Inflammatory macrophage treated with lipopolysaccharide for 4 hours (primary cell): Measurements from ENCODE around the gene SACM1L.
"Not testable (repeated sequence)": the region's sequence is repeated elsewhere in the genome, so short reads cannot be mapped to it uniquely, and the experiment has no call there.

Source experiments
- DNase-seq: peaks from one replicate; pipeline ENCODE4 v3.0.0-alpha.2; 2020

SACM1L gene

DNA sequence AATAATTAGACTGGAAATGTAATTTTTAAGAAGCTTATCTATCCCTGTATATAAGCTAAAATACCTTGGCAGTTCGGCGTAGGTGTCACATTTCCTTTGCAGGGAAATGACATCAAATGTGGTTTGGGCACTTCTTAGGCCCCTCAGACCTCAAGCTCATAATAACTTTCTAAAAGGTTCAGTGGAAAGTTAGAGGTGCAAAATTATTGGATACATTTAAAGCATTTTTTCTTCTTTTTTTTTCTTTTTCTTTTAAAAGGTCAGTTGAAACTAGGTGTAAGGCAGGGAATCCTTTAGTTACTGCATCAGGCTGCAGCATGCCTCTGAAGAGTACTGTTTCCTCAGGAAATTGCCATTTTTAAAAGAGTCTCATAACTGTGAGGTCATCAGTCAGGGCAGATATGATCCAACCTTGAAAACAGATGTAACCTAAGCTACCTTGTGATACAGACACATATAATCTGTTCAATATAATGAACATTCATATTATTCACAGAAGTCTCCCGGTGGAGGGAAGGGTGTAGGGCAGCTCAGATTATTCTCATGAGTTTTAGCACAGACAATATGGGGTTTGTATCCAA is 4.8 kb downstream of the SACM1L start:
- no peak for DNase-seq

DNA sequence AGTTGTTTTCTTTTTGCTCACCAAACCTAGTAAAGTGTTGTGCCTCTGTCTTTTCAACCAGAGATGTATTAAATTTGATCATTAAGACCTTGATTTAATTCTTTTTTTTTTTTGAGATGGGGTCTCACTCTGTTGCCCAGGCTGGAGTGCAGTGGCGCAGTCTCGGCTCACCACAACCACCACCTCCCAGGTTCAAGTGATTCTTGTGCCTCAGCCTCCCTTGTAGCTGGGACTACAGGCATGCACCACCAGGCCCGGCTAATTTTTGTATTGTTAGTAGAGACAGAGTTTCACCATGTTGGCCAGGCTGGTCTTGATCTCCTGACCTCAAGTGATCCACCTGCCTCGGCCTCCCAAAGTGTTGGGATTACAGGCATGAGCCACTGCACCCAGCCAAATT is 6.0 kb downstream of the SACM1L start:
- DNase-seq, result not testable (repeated sequence)

DNA sequence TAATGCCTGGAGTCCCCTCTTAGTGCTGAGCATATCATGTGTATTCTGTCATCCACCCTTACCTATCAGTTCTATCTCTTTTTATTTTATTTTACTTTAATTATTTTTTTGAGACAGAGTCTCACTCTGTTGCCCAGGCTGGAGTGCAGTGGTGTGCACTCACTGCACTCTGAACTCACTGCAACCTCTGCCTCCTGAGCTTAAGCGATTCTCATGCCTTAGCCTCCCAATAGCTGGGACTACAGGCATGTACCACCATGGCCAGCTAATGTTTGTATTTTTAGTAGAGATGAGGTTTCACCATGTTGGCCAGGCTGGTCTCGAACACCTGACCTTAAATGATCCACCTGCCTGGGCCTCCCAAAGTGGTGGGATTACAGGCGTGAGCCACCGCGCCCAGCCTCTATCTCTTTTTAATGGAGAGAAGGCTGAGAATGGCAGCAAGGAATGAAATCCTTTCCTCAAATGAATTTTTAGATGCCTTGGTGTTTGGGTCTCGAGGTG is 11.4 kb downstream of the SACM1L start:
- DNase-seq, result no peak

DNA sequence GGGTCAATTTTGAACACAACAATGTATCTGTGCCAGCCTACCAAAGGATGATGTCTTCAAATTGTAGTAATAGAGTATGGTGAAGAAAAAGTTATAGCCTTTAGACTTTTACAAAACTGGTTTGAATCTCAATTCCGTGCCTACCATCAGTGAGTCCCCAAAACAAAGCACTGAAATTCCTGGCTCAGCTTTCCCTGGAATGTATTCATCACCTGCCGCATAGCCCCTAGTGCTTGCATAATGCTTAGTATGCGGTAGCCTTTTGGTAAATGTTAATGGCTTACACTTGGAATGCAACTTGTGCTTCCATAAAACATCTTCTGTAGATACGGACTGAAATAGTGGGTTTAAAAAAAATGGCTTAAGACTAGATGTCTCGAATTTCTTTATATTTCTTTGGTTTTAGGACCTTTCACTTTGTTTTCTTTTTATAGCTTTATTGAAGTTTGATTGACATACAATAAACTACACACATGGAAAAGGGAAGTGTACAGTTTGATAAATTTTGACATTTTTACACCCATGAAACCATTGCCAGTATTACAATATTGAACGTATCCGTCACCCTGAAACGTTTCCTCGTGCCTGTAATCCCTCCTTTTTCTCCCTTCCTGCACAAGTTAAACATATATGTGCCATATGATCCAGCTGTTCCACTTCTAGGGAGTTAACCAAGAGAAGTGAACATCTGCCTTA is 12.1 kb downstream of the SACM1L start:
- DNase-seq, result no peak

DNA sequence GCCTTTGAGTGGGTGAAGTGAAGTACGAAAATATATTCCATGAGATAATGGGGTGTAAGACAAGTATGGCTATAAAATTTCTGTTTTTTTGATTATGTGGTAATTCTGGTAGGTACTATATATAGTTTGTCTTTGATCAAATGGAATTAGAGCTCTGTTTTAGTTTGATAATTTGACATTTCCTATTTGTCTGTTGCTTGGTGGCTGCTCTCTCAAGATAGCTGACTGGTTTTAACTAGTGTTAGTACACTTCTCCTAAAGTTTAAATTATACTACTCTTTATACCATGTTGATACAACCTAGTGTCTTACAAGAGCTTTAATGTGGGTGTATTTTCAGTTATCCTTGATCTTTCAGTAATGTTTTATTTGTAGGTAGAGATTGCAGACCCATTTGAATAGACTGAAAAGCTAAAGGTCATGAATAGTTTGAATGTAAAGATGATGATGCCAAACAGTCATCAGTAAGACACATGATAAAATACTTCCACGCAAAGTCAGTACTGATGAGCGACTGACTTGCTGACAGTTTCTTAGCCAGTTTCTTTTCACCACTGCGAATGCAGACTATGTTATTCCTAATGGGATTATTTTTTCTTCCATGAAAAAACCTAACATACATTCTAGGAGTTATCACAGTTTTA is 15.2 kb downstream of the SACM1L start:
- no peak for DNase-seq

DNA sequence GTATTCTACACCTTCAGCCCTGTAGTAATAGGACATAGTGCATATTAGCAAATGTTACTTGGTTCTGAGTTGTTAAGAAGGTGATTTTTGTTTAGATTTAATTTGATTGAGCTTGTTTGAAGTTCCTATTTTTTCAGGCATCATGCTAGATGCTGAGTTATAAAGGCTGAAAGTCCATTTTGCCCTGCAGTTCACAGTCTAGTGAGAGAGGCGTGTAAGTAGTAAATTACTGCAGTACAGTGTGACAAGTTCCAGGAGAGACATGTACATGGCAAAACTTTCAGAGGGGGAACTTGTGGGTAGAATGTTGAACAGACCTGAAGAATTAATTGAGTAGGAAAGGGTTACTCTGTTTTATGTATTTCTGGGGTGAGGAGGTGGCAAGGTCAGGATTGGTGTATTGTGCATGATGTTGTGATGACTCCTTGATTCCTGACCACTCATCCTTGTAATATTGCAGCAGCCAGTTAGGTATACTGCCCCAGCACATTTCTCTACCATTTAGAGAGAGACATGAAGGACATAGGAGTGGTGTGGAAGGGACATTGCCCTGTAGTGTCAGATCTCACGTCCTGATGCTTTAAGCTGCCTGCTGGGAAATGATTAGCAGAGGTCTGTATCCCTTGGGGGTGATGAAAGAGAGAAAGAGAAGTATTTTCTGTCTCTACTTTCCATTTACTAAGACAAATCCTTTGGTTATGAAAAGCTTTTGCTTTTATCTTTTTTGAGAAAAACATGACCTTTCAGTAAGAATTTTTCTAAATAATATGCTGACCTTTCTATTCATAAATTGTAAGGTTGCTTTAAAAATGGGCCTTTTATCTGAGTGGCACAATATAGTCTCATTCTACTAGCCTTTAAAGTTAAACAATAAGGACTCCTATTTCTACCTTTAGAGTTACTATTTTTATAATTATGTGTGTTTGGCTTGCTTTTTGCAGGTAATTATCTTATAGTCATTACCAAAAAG is 16.9 kb downstream of the SACM1L start:
- DNase-seq, result no peak

DNA sequence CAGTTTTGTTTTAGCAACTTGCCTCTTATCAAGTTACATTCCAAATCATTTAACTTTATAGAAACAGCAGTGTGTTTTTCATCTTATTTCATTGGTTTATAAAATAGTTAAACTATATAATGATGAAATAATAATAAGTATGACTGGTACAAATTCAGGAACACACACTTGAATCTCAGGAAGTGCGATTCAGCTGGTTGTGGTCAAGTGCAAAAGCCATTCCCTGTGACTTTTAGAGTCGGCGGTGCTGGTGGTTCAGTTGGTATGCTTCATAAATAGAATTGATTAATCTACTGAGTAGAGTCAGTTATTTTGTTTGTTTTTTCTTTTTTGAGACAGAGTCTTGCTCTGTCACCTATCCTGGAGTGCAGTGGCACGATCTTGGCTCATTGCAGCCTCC is 22.7 kb downstream of the SACM1L start:
- DNase-seq, result no peak

DNA sequence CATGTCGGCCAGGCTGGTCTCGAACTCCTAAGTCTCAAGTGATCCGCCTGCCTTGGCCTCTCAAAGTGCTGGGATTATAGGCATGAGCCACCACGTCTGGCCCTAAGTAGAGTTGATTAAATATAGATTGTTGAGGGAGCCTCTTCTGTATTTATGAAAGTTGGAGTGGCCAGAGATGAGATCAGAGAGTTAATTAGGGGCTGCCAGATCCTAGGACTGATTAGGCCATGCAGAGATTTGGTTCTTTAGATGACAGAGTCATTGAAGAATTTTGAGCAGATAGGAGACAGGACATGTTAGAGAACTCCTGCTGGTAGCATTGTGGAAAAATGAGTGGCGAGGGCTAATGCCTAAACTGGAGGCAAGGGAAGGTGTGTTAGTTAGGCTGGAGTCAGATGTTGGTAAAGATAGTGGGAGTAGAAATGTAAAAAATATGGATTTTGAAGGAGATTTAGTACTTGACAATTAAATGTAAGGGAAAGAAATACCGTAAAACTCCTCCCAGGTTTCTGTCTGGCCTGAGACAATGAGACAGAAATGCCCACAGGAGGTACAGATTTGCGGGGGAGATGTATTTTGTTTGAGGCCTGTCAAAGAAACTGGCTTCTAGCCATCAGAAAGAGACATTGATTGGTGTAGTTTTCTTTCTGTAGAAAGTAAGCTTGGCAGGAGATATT is 23.4 kb downstream of the SACM1L start:
- no peak for DNase-seq

DNA sequence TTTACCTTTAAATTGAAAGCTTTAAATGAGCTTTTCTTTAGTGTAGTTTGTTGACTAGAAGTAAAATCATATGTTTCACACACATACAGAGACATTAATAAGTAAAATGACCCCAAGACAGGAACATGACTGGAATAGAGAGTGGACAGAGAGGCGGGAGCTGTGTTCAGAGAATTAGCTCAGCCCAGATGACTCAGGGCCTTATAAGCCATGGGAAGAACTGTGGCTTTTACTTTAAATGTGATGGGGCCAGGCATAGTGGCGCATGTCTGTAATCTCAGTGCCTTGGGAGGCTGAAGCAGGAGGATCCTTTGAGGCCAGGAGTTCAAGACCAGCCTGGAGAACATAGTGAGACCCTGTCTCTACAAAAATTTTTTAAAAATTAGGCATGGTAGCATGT is 26.7 kb downstream of the SACM1L start:
- no peak for DNase-seq

DNA sequence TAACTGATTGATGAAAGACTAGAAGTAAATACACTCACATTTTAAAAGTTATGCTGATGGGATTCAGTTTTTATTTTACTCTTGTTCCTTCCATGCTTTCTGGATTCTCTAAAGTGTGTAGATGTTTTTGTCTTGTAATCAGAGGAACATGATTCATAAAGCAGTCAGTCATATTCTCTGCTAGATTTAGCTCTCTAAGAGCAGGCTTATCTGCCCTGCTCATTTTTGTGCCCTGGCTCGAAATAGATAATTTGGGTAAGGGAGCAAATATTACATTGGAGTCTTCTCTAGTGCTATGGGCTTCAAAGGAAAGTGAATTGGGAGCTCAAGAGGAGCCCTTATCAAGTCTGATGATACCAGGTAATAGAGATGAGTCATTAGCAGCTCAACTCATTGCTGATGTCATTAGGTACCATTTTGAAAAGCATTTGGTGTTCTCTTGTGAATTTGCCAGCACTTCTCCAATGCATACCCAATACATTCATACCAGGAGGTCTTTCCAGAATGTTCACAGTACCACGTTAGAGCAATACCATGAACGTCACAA is 27.7 kb downstream of the SACM1L start:
- no peak for DNase-seq

DNA sequence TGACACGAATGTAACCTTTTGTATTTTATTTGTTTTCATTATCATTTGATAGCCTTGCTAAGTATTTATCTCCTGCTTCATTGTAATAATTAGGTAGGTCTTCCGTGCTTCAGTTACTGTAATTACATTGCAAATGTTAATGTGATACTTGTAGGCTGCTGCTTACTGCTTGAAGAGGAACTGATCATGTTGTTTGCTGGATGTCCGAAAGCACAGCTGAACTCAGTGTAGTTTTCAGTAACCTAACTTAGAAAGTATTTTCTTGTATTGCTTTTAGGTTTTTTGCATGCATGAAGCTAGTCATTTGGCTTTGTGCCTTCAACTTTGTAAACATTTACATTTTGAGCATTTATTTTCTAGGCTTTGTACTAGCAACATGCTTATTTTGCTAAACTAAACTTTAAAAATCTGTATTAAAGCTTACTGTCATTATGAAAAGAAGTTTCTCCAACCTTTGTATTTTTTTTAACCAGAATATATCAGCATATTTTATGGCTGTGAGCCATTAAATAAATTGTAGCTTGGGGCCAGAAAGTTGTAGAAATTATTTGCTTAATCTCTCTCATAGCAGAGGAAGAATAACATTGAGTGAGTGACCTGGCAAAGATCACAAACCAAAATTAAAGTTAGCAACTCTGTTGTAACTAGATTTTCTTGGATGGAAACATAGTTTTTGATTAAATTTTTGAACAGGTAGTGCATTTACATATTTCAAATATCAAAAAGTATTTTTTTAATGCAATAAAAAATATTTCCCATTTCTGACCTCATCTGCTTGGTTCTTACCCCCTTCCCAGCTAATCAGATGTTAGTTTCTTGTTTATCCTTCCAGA is 30.7 kb downstream of the SACM1L start:
- no peak for DNase-seq

DNA sequence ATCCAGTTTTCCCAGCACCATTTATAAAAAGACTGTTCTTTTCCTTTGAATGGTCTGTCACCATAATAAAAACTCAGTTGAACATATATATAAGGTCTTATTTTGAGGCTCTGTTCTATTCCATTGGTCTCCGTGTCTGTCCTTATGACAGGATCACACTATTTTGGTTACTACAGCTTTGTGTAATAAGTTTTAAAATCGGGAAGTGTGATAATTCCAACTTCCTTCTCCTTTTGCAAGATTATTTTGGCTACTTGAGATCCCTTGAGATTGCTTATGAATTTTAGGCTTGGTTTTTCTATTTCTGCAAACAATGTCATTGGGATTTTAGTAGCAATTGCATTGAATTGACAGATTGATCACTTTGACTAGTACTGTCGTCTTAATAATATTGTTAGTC is 35.7 kb downstream of the SACM1L start:
- DNase-seq, result peak; percentile 77

DNA sequence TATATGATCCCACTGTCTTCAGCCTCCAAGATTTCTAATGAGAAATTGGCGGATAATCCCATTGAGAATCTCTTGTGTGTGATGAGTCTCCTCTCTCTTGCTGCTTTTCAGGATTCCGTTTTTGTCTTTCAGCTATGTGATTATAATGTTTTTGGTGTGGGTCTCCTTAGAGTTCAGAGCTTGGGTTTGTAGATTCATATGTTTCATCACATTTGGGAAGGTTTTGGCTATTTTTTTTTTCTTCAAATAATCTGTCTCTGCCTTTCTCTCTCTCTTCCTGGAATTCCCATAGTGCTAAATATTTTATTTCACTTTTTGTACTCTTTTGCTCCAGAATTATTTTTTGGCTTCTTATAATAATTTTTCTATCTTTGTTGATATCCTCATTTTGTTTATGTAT is 40.4 kb downstream of the SACM1L start:
- DNase-seq, result no peak

DNA sequence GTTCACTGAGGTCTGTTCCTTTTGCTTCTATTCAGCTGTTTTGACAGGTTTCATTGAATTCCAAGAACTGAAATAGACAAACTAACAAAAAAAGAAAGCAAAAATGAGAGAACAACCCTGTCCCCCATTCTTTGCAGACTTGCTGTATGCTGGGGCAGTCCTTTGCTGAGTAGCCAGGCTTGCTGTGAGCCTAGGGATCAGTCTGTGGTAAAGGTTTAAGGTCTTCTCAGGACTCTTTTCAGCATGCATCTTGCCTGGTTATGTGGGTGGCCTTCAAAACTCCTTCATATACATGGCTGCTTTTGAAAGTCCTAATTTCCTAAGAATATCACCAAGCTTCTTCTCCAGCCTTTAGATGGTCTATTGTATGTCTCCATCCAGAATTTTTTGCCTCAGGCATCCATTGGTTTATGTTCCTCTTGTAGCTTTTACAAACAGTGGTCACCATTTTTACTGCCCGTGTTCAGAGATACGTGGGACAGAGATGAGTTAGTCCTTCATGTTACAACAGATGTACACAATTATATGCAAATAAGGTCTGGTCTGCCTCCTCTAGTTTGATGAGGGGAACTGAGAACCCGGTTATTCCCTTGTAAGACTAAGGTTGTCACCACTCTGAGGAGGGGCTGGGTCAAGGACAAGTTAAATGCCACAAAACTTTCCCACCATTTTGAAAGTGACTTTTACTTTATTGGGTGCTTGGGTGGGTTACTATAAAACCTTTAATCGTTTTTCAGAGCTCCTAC is 41.4 kb downstream of the SACM1L start:
- peak; percentile 14 for DNase-seq

DNA sequence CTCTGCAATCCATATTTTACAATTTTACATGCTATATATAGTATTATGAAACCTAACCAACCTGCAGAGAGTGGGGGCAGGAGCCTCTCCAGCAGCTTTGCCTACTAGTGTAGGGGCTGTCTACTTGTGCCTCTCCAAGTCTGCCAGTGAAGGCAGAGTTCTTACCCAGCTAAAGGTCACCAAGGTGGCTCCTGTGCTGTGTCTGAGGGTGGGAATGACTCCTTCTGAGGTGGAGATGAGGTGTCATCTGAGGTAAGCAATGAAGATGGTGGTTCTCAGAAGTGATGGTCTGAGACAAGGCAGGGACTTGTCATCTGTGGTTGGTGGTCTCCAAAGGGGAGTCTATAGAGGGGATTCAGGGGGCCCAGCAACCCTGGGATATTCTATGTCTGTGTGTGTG is 47.5 kb downstream of the SACM1L start:
- DNase-seq, result no peak

DNA sequence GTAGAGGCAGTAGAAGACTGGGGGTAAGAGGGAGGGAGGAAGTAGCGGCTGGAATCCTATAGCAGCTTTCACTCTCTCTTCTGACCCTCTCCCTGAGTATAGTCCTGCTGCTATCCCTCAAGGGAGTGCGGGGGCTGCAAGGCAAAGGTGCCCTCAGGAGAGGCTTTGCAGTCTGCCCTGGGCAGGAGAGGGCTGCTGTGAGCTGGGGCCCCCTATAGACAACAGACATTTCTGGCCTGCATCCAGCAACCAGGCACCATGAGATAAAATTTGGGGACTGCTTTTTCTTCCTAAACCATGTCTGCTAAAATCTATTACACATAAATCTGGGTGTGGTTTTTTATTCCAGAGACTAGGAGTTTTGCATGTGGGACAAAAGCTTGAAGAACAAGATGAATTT is 48.0 kb downstream of the SACM1L start:
- no peak for DNase-seq

DNA sequence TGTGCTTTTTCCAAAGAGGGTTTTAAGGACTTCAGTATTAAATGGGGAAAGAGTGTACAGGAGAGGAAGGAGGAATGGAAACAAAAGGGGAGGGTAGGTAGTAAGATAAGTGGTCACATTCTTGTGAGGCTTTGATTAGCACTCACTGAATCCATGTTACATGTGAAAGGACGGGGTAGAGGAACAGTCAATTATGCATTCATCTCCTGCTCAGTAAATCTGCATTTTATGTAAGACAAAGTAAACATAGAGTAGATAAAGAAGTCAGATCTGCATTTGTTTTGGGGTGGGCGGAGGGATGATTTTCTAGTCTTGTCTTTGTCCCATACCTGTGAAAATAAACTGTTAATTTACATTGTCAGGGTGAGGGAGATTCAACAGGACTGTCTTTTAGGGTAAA is 50.8 kb downstream of the SACM1L start:
- no peak for DNase-seq

DNA sequence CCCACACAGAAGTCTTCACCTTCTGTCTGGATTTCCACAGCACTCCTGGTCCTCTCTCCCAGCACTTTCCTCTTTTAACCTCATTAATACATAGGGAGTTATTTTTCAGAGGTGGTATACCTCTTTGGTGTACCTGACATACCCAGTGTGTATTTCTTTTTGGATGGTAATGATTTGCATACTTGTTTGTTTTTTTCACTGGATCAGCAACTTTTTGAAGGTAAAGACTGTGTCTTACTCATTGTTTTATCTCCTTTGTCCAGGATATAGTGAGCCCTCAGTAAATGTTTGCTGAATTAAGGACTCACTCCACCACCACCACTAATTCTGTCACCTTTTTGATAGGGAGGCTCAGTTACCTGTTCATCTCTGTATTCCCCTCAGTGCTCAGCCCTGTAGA is 52.1 kb downstream of the SACM1L start:
- DNase-seq, result no peak

DNA sequence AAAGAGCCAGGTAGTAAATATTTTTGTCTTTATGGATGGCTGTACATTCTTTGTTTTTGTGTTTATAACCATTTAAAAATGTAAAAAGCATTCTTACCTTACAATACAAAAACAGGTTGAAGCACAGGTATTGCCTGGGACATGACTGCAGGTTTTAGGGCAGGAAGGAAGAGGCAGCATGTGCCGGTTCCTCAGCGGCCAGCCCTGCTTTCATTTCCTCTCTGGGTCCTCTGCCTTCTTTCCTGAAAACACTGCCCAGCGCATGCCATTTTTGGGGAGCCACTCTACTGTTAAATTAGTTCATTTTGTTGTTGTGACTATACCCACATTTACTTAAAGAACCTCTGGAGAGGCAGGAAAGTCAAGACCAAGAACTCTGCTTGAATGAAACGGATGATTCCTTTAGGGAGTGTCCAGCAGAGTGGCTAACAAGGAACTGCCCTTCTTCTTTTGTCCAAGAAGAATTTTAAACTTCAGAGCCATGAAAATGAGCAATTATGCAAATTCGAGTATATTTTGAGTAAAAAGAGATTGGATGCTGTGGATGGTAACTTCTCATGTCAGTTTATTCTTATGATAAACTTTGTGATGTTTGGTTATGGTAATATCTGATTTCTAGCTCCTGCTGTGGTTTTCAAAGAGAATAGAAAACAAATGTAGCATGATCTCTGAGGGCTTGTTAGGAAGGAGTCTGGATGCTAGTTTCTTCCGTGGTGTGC is 52.7 kb downstream of the SACM1L start:
- DNase-seq, result no peak
